GM12878 (cell line): ENCODE measurements around the gene ZFC3H1.

Experiments used
- CHD2 ChIP-seq: IDR thresholded peaks from 2 replicates; pipeline ENCODE4 v1.6.1; 2011; ENCODE audit warnings: low read depth, low read length, improper control_type of control experiment, borderline replicate concordance
- CTCF ChIP-seq, 3 experiments: IDR thresholded peaks in 2 of 3; conservative IDR thresholded peaks in 1 of 3; 2 replicates each; pipeline ENCODE4 v1.5.1; 2011; ENCODE audit warnings: low read depth in 3 of 3, low read length in 3 of 3, mild to moderate bottlenecking in 3 of 3, control low read depth in 2 of 3, moderate library complexity in 2 of 3, inconsistent platforms in 1 of 3, mixed read lengths in 1 of 3; ENCODE audit not compliant: control insufficient read depth in 2 of 3, insufficient read depth in 1 of 3; ENCODE audit errors: extremely low read depth in 1 of 3
- EP300 ChIP-seq, 2 experiments: fragments of 150-350 bp in 1 of 2; IDR thresholded peaks; 2 replicates each; pipeline ENCODE4 v1.6.1; 2011 to 2012; ENCODE audit warnings: low read depth in 2 of 2, low read length in 2 of 2, borderline replicate concordance in 1 of 2, improper control_type of control experiment in 1 of 2, inconsistent platforms in 1 of 2; ENCODE audit not compliant: control insufficient read depth in 1 of 2
- EZH2 ChIP-seq: IDR thresholded peaks from 2 replicates; pipeline ENCODE4 v1.6.1; 2012; ENCODE audit warnings: low read depth, mild to moderate bottlenecking, control low read depth, inconsistent platforms, low read length, borderline replicate concordance; ENCODE audit not compliant: control insufficient read depth
- JUND ChIP-seq: IDR thresholded peaks from 2 replicates; pipeline ENCODE4 v1.6.1; 2012; ENCODE audit warnings: low read depth, mild to moderate bottlenecking, low read length, improper control_type of control experiment, moderate library complexity
- MXI1 ChIP-seq: fragments of 150-350 bp; IDR thresholded peaks from 2 replicates; pipeline ENCODE4 v1.6.1; 2011; ENCODE audit warnings: low read depth, mild to moderate bottlenecking, inconsistent platforms, low read length, improper control_type of control experiment
- ZBTB11 ChIP-seq: fragments of 450-650 bp; formaldehyde crosslinking; IDR thresholded peaks from 2 replicates; pipeline ENCODE4 v1.5.0; 2022; ENCODE audit warnings: mild to moderate bottlenecking, missing genetic modification characterization

- TF ChIP-seq EZH2, result no peak
- TF ChIP-seq ZBTB11 (CRISPR knock-in tag), result no peak
- TF ChIP-seq JUND, result no peak
- TF ChIP-seq EP300 (IDR thresholded peaks at IDR 0.05; ENCODE audit: borderline replicate concordance in 1 of 2, control insufficient read depth in 1 of 2, low read depth in 2 of 2, low read length in 2 of 2), result no peak
- no peak for TF ChIP-seq CTCF (IDR thresholded peaks at IDR 0.05 in 2 of 3, conservative IDR thresholded peaks at IDR 0.05 in 1 of 3; ENCODE audit: control insufficient read depth in 2 of 3, extremely low read depth in 1 of 3, insufficient read depth in 1 of 3, low read depth in 3 of 3, low read length in 3 of 3)
- no peak for TF ChIP-seq MXI1
- TF ChIP-seq CHD2, result no peak
Observed at GRCh38 chr12:71665090-71665463, 1.4 kb upstream of the ZFC3H1 start.
